AG08396 (cell line): ENCODE data around the gene CLTC.
A peak's percentile ranks its signal among the peaks of the same experiment; 100 is the strongest.
"Not testable (repeated sequence)": the region's sequence is repeated elsewhere in the genome, so short reads cannot be mapped to it uniquely, and the experiment has no call there.

Experiments used
- DNase-seq: peaks from one replicate; pipeline ENCODE4 v3.0.0; 2012; ENCODE audit warnings: low spot score, mixed read lengths

CLTC gene

GRCh38 chr17:59619298-59620063, at the start of gene CLTC:
Gene CLTC, plus strand, starts transcription at chr17:59619895. Its CDS starts 237 bp downstream, at chr17:59620132.
- peak; percentile 91 for DNase-seq

GRCh38 chr17:59572301-59572924, 47.3 kb upstream of the CLTC start:
- DNase-seq: no peak

GRCh38 chr17:59584168-59584567, 35.5 kb upstream of the CLTC start:
- DNase-seq: not testable (repeated sequence)

GRCh38 chr17:59600169-59600568, 19.5 kb upstream of the CLTC start:
- DNase-seq: no peak

GRCh38 chr17:59601130-59601529, 18.6 kb upstream of the CLTC start:
- no peak for DNase-seq

- DNase-seq: no peak
These were observed 12.6 kb upstream of the CLTC start for GRCh38 chr17:59607061-59607460.

GRCh38 chr17:59607817-59608403, 11.8 kb upstream of the CLTC start:
- no peak for DNase-seq

- no peak for DNase-seq
These were observed 8.2 kb upstream of the CLTC start for GRCh38 chr17:59611503-59611902.

- DNase-seq: no peak
These were observed 3.3 kb upstream of the CLTC start for GRCh38 chr17:59616253-59616920.

GRCh38 chr17:59617156-59617732, 2.5 kb upstream of the CLTC start:
- DNase-seq: no peak

GRCh38 chr17:59619035-59619297, 729 bp upstream of the CLTC start:
- no peak for DNase-seq

- DNase-seq: no peak
These were observed 317 bp downstream of the CLTC start for GRCh38 chr17:59620064-59620359.

- DNase-seq: peak; percentile 43
These were observed 994 bp downstream of the CLTC start for GRCh38 chr17:59620518-59621259.

- DNase-seq: no peak
These were observed 2.1 kb downstream of the CLTC start for GRCh38 chr17:59621771-59622170.

- no peak for DNase-seq
These were observed 3.5 kb downstream of the CLTC start for GRCh38 chr17:59623151-59623550.

GRCh38 chr17:59626756-59627155, 7.1 kb downstream of the CLTC start:
- no peak for DNase-seq

- no peak for DNase-seq
These were observed 7.6 kb downstream of the CLTC start for GRCh38 chr17:59627274-59627673.

GRCh38 chr17:59627770-59628171, 8.1 kb downstream of the CLTC start:
- no peak for DNase-seq

- no peak for DNase-seq
These were observed 9.5 kb downstream of the CLTC start for GRCh38 chr17:59629174-59629573.

GRCh38 chr17:59631276-59631675, 11.6 kb downstream of the CLTC start:
- no peak for DNase-seq

GRCh38 chr17:59632398-59632797, 12.7 kb downstream of the CLTC start:
- DNase-seq: no peak

- DNase-seq: no peak
These were observed 14.1 kb downstream of the CLTC start for GRCh38 chr17:59633658-59634359.
